Fibroblast of lung (primary cell): ENCODE measurements around the gene TOMM40.

Experiments used
- CTCF ChIP-seq, 2 donors: IDR thresholded peaks in 1 of 2; conservative IDR thresholded peaks in 1 of 2; 1 replicate in 1 of 2; 2 replicates in 1 of 2; pipeline ENCODE4 v1.5.1; 2011 to 2012; ENCODE audit warnings: low read length in 2 of 2, control low read depth in 1 of 2, inconsistent platforms in 1 of 2, low read depth in 1 of 2, mild to moderate bottlenecking in 1 of 2
- EZH2 ChIP-seq: IDR thresholded peaks from 2 replicates; pipeline ENCODE4 v1.5.1; 2012; ENCODE audit warnings: low read length, control low read depth, mild to moderate bottlenecking; ENCODE audit errors: missing control alignments

DNA sequence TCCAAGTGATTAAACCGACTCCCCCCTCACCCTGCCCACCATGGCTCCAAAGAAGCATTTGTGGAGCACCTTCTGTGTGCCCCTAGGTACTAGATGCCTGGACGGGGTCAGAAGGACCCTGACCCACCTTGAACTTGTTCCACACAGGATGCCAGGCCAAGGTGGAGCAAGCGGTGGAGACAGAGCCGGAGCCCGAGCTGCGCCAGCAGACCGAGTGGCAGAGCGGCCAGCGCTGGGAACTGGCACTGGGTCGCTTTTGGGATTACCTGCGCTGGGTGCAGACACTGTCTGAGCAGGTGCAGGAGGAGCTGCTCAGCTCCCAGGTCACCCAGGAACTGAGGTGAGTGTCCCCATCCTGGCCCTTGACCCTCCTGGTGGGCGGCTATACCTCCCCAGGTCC lies 16.6 kb downstream of the TOMM40 start:
- TF ChIP-seq CTCF (conservative IDR thresholded peaks at IDR 0.05 in 1 of 2, IDR thresholded peaks at IDR 0.05 in 1 of 2; ENCODE audit: low read depth in 1 of 2, low read length in 2 of 2) (no peak), EZH2 (no peak)
